Measurements from ENCODE around the gene TANK. TPM values are rescaled to one million over a fixed set of nuclear protein-coding genes. Genes with fewer than 3 reads are reported as not detected.

TANK gene
- total RNA-seq, 1 experiment from 2014 or later: 24.5 TPM

DNA sequence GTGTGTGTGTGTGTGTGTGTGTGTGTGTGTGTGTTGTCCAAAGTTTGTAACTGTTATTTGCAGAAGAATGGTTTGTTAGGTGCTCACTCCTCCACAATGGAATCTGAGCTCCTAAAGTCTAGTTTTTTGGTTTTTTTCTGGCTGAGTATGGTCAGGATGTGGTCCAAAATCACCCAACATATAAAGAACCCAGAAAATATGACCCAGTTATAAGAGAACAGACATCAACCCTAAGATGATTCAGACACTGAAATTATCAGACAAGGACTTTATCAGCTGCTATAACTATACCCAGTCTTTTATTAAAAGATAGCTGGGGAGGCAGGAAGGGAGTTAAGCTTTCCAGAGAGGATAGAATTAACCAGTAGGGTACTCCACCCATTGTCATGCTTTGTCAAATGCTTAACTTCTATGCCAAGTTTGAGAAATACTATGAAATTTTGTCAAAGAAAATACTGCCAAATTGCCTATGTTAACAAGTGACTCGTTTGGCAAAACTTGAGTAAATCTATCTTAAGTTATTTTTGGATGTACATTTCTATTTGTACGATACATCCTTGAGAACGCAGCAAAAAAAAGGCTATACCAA lies 57.5 kb downstream of the TANK start:
- no peak for TF ChIP-seq EMX1 (CRISPR knock-in tag; IDR thresholded peaks at IDR 0.05)
- TF ChIP-seq, protein P1, sequence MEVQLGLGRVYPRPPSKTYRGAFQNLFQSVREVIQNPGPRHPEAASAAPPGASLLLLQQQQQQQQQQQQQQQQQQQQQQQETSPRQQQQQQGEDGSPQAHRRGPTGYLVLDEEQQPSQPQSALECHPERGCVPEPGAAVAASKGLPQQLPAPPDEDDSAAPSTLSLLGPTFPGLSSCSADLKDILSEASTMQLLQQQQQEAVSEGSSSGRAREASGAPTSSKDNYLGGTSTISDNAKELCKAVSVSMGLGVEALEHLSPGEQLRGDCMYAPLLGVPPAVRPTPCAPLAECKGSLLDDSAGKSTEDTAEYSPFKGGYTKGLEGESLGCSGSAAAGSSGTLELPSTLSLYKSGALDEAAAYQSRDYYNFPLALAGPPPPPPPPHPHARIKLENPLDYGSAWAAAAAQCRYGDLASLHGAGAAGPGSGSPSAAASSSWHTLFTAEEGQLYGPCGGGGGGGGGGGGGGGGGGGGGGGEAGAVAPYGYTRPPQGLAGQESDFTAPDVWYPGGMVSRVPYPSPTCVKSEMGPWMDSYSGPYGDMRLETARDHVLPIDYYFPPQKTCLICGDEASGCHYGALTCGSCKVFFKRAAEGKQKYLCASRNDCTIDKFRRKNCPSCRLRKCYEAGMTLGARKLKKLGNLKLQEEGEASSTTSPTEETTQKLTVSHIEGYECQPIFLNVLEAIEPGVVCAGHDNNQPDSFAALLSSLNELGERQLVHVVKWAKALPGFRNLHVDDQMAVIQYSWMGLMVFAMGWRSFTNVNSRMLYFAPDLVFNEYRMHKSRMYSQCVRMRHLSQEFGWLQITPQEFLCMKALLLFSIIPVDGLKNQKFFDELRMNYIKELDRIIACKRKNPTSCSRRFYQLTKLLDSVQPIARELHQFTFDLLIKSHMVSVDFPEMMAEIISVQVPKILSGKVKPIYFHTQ (CRISPR knock-in tag; IDR thresholded peaks at IDR 0.05): no peak
- no peak for TF ChIP-seq ELF4 (CRISPR knock-in tag; IDR thresholded peaks at IDR 0.05; ENCODE audit: low read depth)
- TF ChIP-seq CBFB (CRISPR knock-in tag; IDR thresholded peaks at IDR 0.05; ENCODE audit: low read depth): no peak
- TF ChIP-seq ZNF219 (CRISPR knock-in tag; IDR thresholded peaks at IDR 0.05; ENCODE audit: borderline replicate concordance): no peak
- no peak for TF ChIP-seq TEAD4 (CRISPR knock-in tag; IDR thresholded peaks at IDR 0.05)
- TF ChIP-seq, protein P2, sequence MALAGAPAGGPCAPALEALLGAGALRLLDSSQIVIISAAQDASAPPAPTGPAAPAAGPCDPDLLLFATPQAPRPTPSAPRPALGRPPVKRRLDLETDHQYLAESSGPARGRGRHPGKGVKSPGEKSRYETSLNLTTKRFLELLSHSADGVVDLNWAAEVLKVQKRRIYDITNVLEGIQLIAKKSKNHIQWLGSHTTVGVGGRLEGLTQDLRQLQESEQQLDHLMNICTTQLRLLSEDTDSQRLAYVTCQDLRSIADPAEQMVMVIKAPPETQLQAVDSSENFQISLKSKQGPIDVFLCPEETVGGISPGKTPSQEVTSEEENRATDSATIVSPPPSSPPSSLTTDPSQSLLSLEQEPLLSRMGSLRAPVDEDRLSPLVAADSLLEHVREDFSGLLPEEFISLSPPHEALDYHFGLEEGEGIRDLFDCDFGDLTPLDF (CRISPR knock-in tag; IDR thresholded peaks at IDR 0.05): no peak
- TF ChIP-seq TCF7 (CRISPR knock-in tag; IDR thresholded peaks at IDR 0.05; ENCODE audit: low read depth): no peak
- no peak for TF ChIP-seq SOX15 (CRISPR knock-in tag; IDR thresholded peaks at IDR 0.05)
- TF ChIP-seq, protein P3, sequence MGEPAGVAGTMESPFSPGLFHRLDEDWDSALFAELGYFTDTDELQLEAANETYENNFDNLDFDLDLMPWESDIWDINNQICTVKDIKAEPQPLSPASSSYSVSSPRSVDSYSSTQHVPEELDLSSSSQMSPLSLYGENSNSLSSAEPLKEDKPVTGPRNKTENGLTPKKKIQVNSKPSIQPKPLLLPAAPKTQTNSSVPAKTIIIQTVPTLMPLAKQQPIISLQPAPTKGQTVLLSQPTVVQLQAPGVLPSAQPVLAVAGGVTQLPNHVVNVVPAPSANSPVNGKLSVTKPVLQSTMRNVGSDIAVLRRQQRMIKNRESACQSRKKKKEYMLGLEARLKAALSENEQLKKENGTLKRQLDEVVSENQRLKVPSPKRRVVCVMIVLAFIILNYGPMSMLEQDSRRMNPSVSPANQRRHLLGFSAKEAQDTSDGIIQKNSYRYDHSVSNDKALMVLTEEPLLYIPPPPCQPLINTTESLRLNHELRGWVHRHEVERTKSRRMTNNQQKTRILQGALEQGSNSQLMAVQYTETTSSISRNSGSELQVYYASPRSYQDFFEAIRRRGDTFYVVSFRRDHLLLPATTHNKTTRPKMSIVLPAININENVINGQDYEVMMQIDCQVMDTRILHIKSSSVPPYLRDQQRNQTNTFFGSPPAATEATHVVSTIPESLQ (CRISPR knock-in tag; IDR thresholded peaks at IDR 0.05): no peak
- TF ChIP-seq SMAD4 (CRISPR knock-in tag; IDR thresholded peaks at IDR 0.05): no peak
- TF ChIP-seq, protein P4, sequence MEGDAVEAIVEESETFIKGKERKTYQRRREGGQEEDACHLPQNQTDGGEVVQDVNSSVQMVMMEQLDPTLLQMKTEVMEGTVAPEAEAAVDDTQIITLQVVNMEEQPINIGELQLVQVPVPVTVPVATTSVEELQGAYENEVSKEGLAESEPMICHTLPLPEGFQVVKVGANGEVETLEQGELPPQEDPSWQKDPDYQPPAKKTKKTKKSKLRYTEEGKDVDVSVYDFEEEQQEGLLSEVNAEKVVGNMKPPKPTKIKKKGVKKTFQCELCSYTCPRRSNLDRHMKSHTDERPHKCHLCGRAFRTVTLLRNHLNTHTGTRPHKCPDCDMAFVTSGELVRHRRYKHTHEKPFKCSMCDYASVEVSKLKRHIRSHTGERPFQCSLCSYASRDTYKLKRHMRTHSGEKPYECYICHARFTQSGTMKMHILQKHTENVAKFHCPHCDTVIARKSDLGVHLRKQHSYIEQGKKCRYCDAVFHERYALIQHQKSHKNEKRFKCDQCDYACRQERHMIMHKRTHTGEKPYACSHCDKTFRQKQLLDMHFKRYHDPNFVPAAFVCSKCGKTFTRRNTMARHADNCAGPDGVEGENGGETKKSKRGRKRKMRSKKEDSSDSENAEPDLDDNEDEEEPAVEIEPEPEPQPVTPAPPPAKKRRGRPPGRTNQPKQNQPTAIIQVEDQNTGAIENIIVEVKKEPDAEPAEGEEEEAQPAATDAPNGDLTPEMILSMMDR (IDR thresholded peaks at IDR 0.05): no peak
- TF ChIP-seq PRRX2 (CRISPR knock-in tag; IDR thresholded peaks at IDR 0.05): no peak
- TF ChIP-seq, protein P5, sequence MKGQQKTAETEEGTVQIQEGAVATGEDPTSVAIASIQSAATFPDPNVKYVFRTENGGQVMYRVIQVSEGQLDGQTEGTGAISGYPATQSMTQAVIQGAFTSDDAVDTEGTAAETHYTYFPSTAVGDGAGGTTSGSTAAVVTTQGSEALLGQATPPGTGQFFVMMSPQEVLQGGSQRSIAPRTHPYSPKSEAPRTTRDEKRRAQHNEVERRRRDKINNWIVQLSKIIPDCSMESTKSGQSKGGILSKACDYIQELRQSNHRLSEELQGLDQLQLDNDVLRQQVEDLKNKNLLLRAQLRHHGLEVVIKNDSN (CRISPR knock-in tag; IDR thresholded peaks at IDR 0.05): no peak
- TF ChIP-seq NFE2L1 (CRISPR knock-in tag; IDR thresholded peaks at IDR 0.05): no peak
- TF ChIP-seq ZNF396 (CRISPR knock-in tag; IDR thresholded peaks at IDR 0.05; ENCODE audit: borderline replicate concordance): no peak
- Mint-ChIP-seq H3K36me3 (peaks cover 25% of the 10 kb centered on the region), H3K27ac (no peak overlapping the region), H3K4me3 (no peak overlapping the region), H3K27me3 (ENCODE audit: low read depth) (no peaks in the 10 kb centered on the region), H3K4me1 (no peaks in the 10 kb centered on the region), H3K9me3 (peaks cover 11% of the 10 kb centered on the region)
- CTCF ChIA-PET: no interaction called here
- POLR2A ChIA-PET: no interaction called here
- ATAC-seq: no peak
- DNase-seq (ENCODE audit: low spot score): no peak

DNA sequence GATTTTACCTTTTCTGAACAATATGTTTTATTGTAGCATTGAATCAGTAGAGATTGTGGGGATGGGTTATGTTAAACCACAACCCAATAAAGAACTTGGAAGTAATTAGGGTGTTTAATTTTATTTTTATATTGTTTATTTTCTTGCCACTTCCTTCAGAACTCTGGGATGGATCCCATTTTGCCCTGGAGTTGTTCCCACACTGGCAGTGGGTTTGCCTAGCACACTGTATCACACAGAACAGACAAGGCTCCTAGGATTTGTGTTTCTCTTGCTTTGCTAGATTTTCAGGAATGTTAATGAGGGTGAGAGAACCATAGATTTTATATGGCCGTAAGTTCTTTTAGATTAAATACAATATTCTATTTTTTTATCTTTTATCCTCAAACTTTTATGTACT lies 59.0 kb downstream of the TANK start:
- CTCF ChIA-PET: no interaction called here
- H3K4me1 Mint-ChIP-seq: no peaks in the 10 kb centered on the region
- POLR2A ChIA-PET: no interaction called here
- TF ChIP-seq ZNF396 (CRISPR knock-in tag; IDR thresholded peaks at IDR 0.05; ENCODE audit: borderline replicate concordance): no peak
- no peak for TF ChIP-seq ZNF138 (CRISPR knock-in tag; conservative IDR thresholded peaks at IDR 0.05)
- no peak for TF ChIP-seq CREM (CRISPR knock-in tag; IDR thresholded peaks at IDR 0.05)
- no peak for TF ChIP-seq JUN (CRISPR knock-in tag; IDR thresholded peaks at IDR 0.05)
- no peak for TF ChIP-seq NFE2L1 (CRISPR knock-in tag; IDR thresholded peaks at IDR 0.05)
- TF ChIP-seq OVOL2 (CRISPR knock-in tag; IDR thresholded peaks at IDR 0.05; ENCODE audit: borderline replicate concordance): no peak
- TF ChIP-seq ZNF232 (CRISPR knock-in tag; IDR thresholded peaks at IDR 0.05): no peak
- TF ChIP-seq FOXP1 (CRISPR knock-in tag; IDR thresholded peaks at IDR 0.05; ENCODE audit: borderline replicate concordance): no peak
- TF ChIP-seq, protein P6, sequence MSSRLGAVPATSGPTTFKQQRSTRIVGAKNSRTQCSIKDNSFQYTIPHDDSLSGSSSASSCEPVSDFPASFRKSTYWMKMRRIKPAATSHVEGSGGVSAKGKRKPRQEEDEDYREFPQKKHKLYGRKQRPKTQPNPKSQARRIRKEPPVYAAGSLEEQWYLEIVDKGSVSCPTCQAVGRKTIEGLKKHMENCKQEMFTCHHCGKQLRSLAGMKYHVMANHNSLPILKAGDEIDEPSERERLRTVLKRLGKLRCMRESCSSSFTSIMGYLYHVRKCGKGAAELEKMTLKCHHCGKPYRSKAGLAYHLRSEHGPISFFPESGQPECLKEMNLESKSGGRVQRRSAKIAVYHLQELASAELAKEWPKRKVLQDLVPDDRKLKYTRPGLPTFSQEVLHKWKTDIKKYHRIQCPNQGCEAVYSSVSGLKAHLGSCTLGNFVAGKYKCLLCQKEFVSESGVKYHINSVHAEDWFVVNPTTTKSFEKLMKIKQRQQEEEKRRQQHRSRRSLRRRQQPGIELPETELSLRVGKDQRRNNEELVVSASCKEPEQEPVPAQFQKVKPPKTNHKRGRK (CRISPR knock-in tag; IDR thresholded peaks at IDR 0.05; ENCODE audit: borderline replicate concordance): no peak
- no peak for TF ChIP-seq PRRX2 (CRISPR knock-in tag; IDR thresholded peaks at IDR 0.05)
- TF ChIP-seq ESRRA (CRISPR knock-in tag; IDR thresholded peaks at IDR 0.05; ENCODE audit: borderline replicate concordance): no peak
- no peak for TF ChIP-seq ZNF121 (CRISPR knock-in tag; IDR thresholded peaks at IDR 0.05)
- TF ChIP-seq NFYB (CRISPR knock-in tag; conservative IDR thresholded peaks at IDR 0.05; ENCODE audit: low read depth): no peak
- no peak for TF ChIP-seq MYBL2 (CRISPR knock-in tag; IDR thresholded peaks at IDR 0.05)

More for the DNA sequence above, 59.0 kb downstream of the TANK start:
- DNase-seq (ENCODE audit: low spot score): no peak
- H3K27me3 Mint-ChIP-seq (ENCODE audit: low read depth): no peaks in the 10 kb centered on the region
- no peak overlapping the region for H3K4me3 Mint-ChIP-seq
- ATAC-seq: no peak
- H3K9me3 Mint-ChIP-seq: peaks cover 7% of the 10 kb centered on the region
- H3K27ac Mint-ChIP-seq: no peak overlapping the region
- H3K36me3 Mint-ChIP-seq: peaks cover 10% of the 10 kb centered on the region

All from WTC11 (cell line).